SK-N-SH treated with all-trans-retinoic acid at 6 μM for 48 hours (cell line): Measurements from ENCODE around the gene C16orf82.
"Not testable (repeated sequence)": the region's sequence is repeated elsewhere in the genome, so short reads cannot be mapped to it uniquely, and the experiment has no call there.

Experiments
- ATAC-seq: fragments of 200-7000 bp; cut with Tn5 transposase; 3 replicates; pipeline ENCODE4 v1.9.1; 2020; ENCODE audit warnings: mild to moderate bottlenecking, moderate library complexity
- ARNTL ChIP-seq: fragments of 450-650 bp; formaldehyde crosslinking; IDR thresholded peaks from 2 replicates; pipeline ENCODE4 v1.5.0; 2020; ENCODE audit warnings: low read depth, mild to moderate bottlenecking, moderate library complexity, borderline replicate concordance
- BACH2 ChIP-seq: fragments of 250-450 bp; sonication (Bioruptor Pico); IDR thresholded peaks from 2 replicates; pipeline ENCODE4 v1.9.0; 2021; ENCODE audit warnings: mild to moderate bottlenecking, borderline replicate concordance
- CSDC2 ChIP-seq: fragments of 250-450 bp; sonication (Bioruptor Pico); IDR thresholded peaks from 2 replicates; pipeline ENCODE4 v1.5.0; 2020; ENCODE audit warnings: mild to moderate bottlenecking, moderate library complexity
- ESRRG ChIP-seq: fragments of 250-450 bp; sonication (Bioruptor Pico); IDR thresholded peaks from 2 replicates; pipeline ENCODE4 v1.6.1; 2021; ENCODE audit warnings: mild to moderate bottlenecking
- GLIS3 ChIP-seq: fragments of 250-450 bp; sonication (Bioruptor Pico); IDR thresholded peaks from 2 replicates; pipeline ENCODE4 v1.5.0; 2020; ENCODE audit warnings: mild to moderate bottlenecking, moderate library complexity
- ISL1 ChIP-seq: fragments of 250-450 bp; sonication (Bioruptor Pico); IDR thresholded peaks from 2 replicates; pipeline ENCODE4 v2.1.2; 2022; ENCODE audit warnings: mild to moderate bottlenecking, moderate library complexity
- OSR1 ChIP-seq: fragments of 250-450 bp; sonication (Bioruptor Pico); IDR thresholded peaks from 2 replicates; pipeline ENCODE4 v1.8.0; 2022; ENCODE audit warnings: moderate library complexity, mild to moderate bottlenecking, inconsistent platforms
- PPARA ChIP-seq: fragments of 250-450 bp; sonication (Bioruptor Pico); IDR thresholded peaks from 2 replicates; pipeline ENCODE4 v1.5.0; 2020; ENCODE audit warnings: mild to moderate bottlenecking, borderline replicate concordance
- RARB ChIP-seq: fragments of 250-450 bp; sonication (Bioruptor Pico); IDR thresholded peaks from 2 replicates; pipeline ENCODE4 v1.8.0; 2021; ENCODE audit warnings: mild to moderate bottlenecking, moderate library complexity
- SNAI2 ChIP-seq: fragments of 250-450 bp; sonication (Bioruptor Pico); IDR thresholded peaks from 2 replicates; pipeline ENCODE4 v1.5.0; 2020; ENCODE audit warnings: mild to moderate bottlenecking, moderate library complexity
- TOX ChIP-seq: fragments of 250-450 bp; sonication (Bioruptor Pico); IDR thresholded peaks from 2 replicates; pipeline ENCODE4 v1.8.0; 2021; ENCODE audit warnings: mild to moderate bottlenecking, moderate library complexity, borderline replicate concordance
- ZC3H10 ChIP-seq: fragments of 250-450 bp; sonication (Bioruptor Pico); IDR thresholded peaks from 2 replicates; pipeline ENCODE4 v1.5.1; 2021; ENCODE audit warnings: mild to moderate bottlenecking, moderate library complexity
- ZFP3 ChIP-seq: fragments of 250-450 bp; sonication (Bioruptor Pico); IDR thresholded peaks from 2 replicates; pipeline ENCODE4 v1.5.0; 2020; ENCODE audit warnings: mild to moderate bottlenecking, moderate library complexity
- ZFP30 ChIP-seq: fragments of 450-650 bp; formaldehyde crosslinking; IDR thresholded peaks from 2 replicates; pipeline ENCODE4 v1.5.0; 2022; ENCODE audit warnings: mild to moderate bottlenecking, moderate library complexity
- ZNF565 ChIP-seq: fragments of 450-650 bp; formaldehyde crosslinking; conservative IDR thresholded peaks from 2 replicates; pipeline ENCODE4 v1.5.0; 2020; ENCODE audit warnings: low read depth, mild to moderate bottlenecking, moderate library complexity
- ZNF70 ChIP-seq: fragments of 450-650 bp; formaldehyde crosslinking; IDR thresholded peaks from 2 replicates; pipeline ENCODE4 v1.5.0; 2020; ENCODE audit warnings: mild to moderate bottlenecking, moderate library complexity
- ZNF8 ChIP-seq: fragments of 450-650 bp; formaldehyde crosslinking; IDR thresholded peaks from 2 replicates; pipeline ENCODE4 v1.5.0; 2020; ENCODE audit warnings: mild to moderate bottlenecking, moderate library complexity
- TF ChIP-seq, protein P1 (sequence below): fragments of 250-450 bp; sonication (Bioruptor Pico); IDR thresholded peaks from 2 replicates; pipeline ENCODE4 v1.5.0; 2020; ENCODE audit warnings: mild to moderate bottlenecking, moderate library complexity
- TF ChIP-seq, protein P2 (sequence below): fragments of 250-450 bp; sonication (Bioruptor Pico); IDR thresholded peaks from 2 replicates; pipeline ENCODE4 v1.8.0; 2021; ENCODE audit warnings: low read depth, mild to moderate bottlenecking, moderate library complexity, borderline replicate concordance
- TF ChIP-seq, protein P3 (sequence below): fragments of 250-450 bp; sonication (Bioruptor Pico); IDR thresholded peaks from 2 replicates; pipeline ENCODE4 v1.5.1; 2021; ENCODE audit warnings: mild to moderate bottlenecking, moderate library complexity
- TF ChIP-seq, protein P4 (sequence below): fragments of 250-450 bp; sonication (Bioruptor Pico); IDR thresholded peaks from 2 replicates; pipeline ENCODE4 v1.8.0; 2020; ENCODE audit warnings: mild to moderate bottlenecking, moderate library complexity, borderline replicate concordance

C16orf82 gene

DNA sequence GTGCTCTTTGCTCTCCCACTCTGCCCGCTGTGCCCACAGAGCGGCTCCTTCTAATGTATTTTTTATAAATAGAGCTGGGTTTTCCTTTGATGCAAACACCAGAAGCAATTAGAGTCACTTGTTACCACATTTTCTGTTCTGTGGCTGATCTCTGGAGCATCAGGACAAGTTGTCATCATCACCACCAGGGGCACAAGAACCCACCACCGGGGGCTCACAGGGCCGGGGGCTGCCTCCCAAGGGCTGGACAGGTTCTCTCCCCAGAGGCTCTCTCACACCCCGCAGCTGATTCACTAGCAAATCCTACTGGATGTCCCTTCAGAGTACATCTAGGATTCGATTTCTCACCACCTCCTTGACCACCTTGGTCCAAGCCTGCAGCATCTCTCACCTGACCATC, 18.5 kb downstream of the C16orf82 start:
- no peak for TF ChIP-seq GLIS3
- no peak for TF ChIP-seq BACH2
- TF ChIP-seq, protein P1, sequence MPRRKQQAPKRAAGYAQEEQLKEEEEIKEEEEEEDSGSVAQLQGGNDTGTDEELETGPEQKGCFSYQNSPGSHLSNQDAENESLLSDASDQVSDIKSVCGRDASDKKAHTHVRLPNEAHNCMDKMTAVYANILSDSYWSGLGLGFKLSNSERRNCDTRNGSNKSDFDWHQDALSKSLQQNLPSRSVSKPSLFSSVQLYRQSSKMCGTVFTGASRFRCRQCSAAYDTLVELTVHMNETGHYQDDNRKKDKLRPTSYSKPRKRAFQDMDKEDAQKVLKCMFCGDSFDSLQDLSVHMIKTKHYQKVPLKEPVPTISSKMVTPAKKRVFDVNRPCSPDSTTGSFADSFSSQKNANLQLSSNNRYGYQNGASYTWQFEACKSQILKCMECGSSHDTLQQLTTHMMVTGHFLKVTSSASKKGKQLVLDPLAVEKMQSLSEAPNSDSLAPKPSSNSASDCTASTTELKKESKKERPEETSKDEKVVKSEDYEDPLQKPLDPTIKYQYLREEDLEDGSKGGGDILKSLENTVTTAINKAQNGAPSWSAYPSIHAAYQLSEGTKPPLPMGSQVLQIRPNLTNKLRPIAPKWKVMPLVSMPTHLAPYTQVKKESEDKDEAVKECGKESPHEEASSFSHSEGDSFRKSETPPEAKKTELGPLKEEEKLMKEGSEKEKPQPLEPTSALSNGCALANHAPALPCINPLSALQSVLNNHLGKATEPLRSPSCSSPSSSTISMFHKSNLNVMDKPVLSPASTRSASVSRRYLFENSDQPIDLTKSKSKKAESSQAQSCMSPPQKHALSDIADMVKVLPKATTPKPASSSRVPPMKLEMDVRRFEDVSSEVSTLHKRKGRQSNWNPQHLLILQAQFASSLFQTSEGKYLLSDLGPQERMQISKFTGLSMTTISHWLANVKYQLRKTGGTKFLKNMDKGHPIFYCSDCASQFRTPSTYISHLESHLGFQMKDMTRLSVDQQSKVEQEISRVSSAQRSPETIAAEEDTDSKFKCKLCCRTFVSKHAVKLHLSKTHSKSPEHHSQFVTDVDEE = no peak
- TF ChIP-seq, protein P2, sequence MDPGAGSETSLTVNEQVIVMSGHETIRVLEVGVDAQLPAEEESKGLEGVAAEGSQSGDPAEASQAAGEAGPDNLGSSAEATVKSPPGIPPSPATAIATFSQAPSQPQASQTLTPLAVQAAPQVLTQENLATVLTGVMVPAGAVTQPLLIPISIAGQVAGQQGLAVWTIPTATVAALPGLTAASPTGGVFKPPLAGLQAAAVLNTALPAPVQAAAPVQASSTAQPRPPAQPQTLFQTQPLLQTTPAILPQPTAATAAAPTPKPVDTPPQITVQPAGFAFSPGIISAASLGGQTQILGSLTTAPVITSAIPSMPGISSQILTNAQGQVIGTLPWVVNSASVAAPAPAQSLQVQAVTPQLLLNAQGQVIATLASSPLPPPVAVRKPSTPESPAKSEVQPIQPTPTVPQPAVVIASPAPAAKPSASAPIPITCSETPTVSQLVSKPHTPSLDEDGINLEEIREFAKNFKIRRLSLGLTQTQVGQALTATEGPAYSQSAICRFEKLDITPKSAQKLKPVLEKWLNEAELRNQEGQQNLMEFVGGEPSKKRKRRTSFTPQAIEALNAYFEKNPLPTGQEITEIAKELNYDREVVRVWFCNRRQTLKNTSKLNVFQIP = no peak
- TF ChIP-seq ZNF70 (CRISPR knock-in tag) = no peak
- TF ChIP-seq, protein P3, sequence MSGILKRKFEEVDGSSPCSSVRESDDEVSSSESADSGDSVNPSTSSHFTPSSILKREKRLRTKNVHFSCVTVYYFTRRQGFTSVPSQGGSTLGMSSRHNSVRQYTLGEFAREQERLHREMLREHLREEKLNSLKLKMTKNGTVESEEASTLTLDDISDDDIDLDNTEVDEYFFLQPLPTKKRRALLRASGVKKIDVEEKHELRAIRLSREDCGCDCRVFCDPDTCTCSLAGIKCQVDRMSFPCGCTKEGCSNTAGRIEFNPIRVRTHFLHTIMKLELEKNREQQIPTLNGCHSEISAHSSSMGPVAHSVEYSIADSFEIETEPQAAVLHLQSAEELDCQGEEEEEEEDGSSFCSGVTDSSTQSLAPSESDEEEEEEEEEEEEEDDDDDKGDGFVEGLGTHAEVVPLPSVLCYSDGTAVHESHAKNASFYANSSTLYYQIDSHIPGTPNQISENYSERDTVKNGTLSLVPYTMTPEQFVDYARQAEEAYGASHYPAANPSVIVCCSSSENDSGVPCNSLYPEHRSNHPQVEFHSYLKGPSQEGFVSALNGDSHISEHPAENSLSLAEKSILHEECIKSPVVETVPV (CRISPR knock-in tag) = no peak
- no peak for TF ChIP-seq CSDC2
- no peak for TF ChIP-seq ZNF8
- no peak for TF ChIP-seq ESRRG (CRISPR knock-in tag)
- TF ChIP-seq ARNTL (CRISPR knock-in tag) = no peak
- TF ChIP-seq ISL1 = no peak
- TF ChIP-seq, protein P4, sequence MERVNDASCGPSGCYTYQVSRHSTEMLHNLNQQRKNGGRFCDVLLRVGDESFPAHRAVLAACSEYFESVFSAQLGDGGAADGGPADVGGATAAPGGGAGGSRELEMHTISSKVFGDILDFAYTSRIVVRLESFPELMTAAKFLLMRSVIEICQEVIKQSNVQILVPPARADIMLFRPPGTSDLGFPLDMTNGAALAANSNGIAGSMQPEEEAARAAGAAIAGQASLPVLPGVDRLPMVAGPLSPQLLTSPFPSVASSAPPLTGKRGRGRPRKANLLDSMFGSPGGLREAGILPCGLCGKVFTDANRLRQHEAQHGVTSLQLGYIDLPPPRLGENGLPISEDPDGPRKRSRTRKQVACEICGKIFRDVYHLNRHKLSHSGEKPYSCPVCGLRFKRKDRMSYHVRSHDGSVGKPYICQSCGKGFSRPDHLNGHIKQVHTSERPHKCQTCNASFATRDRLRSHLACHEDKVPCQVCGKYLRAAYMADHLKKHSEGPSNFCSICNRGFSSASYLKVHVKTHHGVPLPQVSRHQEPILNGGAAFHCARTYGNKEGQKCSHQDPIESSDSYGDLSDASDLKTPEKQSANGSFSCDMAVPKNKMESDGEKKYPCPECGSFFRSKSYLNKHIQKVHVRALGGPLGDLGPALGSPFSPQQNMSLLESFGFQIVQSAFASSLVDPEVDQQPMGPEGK (CRISPR knock-in tag) = no peak
- TF ChIP-seq ZNF565 (CRISPR knock-in tag) = no peak
- TF ChIP-seq SNAI2 (CRISPR knock-in tag) = no peak
- TF ChIP-seq OSR1 (CRISPR knock-in tag) = no peak
- no peak for TF ChIP-seq ZFP3
- no peak for TF ChIP-seq ZC3H10 (CRISPR knock-in tag)
- no peak for TF ChIP-seq ZFP30
- no peak for TF ChIP-seq TOX
- TF ChIP-seq PPARA (CRISPR knock-in tag) = no peak
- TF ChIP-seq, all 23 proteins: peak for 0
- no peak for ATAC-seq

DNA sequence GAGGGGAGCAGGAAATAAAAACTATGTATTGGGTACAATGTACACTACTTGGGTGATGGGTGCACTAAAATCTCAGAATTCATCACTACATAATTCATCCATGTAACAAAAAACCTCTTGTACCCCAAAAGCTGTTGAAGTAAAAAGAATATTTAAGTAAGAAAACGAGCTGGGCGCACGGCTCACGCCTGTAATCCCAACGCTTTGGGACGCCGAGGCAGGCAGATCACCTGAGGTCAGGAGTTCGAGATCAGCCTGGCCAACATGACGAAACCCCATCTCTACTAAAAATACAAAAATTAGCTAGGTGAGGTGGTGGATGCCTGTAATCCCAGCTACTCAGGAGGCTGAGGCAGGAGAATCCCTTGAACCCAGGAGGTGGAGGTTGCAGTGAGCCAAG, 19.3 kb downstream of the C16orf82 start:
- ATAC-seq = not testable (repeated sequence)

DNA sequence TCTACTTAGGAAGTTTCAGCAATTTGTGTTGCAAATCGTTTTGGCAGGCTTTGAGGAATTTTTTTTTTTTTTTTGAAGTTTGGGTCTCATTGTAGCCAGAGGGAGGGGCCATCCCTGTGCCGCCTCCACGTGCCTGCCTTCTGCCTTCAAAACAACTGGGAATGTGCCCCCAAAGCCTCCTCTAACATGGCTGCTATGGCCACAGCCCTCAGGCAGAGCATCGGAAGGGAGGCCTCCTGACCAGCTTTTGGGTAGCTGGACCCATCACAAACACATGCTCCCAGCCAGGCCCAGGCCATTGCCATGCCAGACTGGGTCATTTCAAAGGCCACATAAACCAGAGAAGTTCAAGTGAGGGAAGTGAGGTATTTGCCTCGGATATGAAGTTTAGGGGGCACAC, 21.5 kb downstream of the C16orf82 start:
- TF ChIP-seq ISL1 (no peak), ESRRG (CRISPR knock-in tag) (no peak), RARB (CRISPR knock-in tag) (no peak), ZNF8 (no peak), ZNF70 (CRISPR knock-in tag) (no peak), ZNF565 (CRISPR knock-in tag) (no peak), TOX (no peak)
- TF ChIP-seq, protein P1 = no peak
- TF ChIP-seq, protein P4 (CRISPR knock-in tag) = no peak
- ATAC-seq = no peak
